Panc1 (cell line): Measurements from ENCODE around the gene RCOR1. TPM values are rescaled to one million over a fixed set of nuclear protein-coding genes. Genes with fewer than 3 reads are reported as not detected.

ENCODE experiments used
- ATAC-seq: fragments of 200-7000 bp; cut with Tn5 transposase; 2 replicates; pipeline ENCODE4 v1.9.1; 2020; ENCODE audit warnings: mild to moderate bottlenecking, moderate library complexity
- BruUV-seq: library from RNA; stranded (reverse); fragments of 400-500 nt; replicated peaks from 2 replicates; lab custom pipeline; 2021; lab: Mats Ljungman, UMichigan
- CTCF ChIA-PET: fragments of 300-600 bp; sonication (Branson Sonifier 250); formaldehyde crosslinking; loops from one replicate; lab custom pipeline; 2022; ENCODE audit warnings: antibody characterized with exemption; lab: Charles Lee
- POLR2A ChIA-PET: fragments of 300-600 bp; sonication (Branson Sonifier 250); formaldehyde crosslinking; loops from one replicate; lab custom pipeline; 2022; ENCODE audit warnings: antibody characterized with exemption; lab: Charles Lee
- DNase-seq: peaks from one replicate; pipeline ENCODE4 v3.0.0-alpha.2; 2010; ENCODE audit warnings: low read depth, low spot score
- H3K27ac ChIP-seq: 2 replicates; pipeline ENCODE4 v1.5.1; 2011; ENCODE audit warnings: mild to moderate bottlenecking, low read length, inconsistent platforms
- H3K27me3 ChIP-seq: fragments of 200-500 bp; sonication (Bioruptor generic); 2 replicates; pipeline ENCODE4 v1.6.0; 2014; ENCODE audit warnings: low read length, inconsistent platforms; ENCODE audit not compliant: control insufficient read depth, insufficient read depth
- H3K36me3 ChIP-seq: fragments of 200-500 bp; sonication (Bioruptor generic); 2 replicates; pipeline ENCODE4 v1.5.1; 2014; ENCODE audit warnings: inconsistent platforms, mild to moderate bottlenecking, low read length, moderate library complexity; ENCODE audit not compliant: control insufficient read depth, insufficient read depth
- H3K4me1 ChIP-seq: 2 replicates; pipeline ENCODE4 v1.5.1; 2011; ENCODE audit warnings: inconsistent platforms, mild to moderate bottlenecking, low read length, moderate library complexity; ENCODE audit not compliant: control insufficient read depth, insufficient read depth
- H3K4me3 ChIP-seq, 2 experiments: 2 replicates each; pipeline ENCODE4 v1.5.1; 2011 to 2012; ENCODE audit warnings: low read depth in 2 of 2, low read length in 2 of 2, mild to moderate bottlenecking in 2 of 2, inconsistent platforms in 1 of 2, moderate library complexity in 1 of 2
- H3K9me3 ChIP-seq: fragments of 200-500 bp; sonication (Bioruptor generic); 2 replicates; pipeline ENCODE4 v1.5.1; 2014; ENCODE audit warnings: low read depth, mild to moderate bottlenecking, inconsistent platforms, low read length, moderate library complexity; ENCODE audit not compliant: control insufficient read depth, insufficient read depth
- POLR2AphosphoS5 ChIP-seq: IDR thresholded peaks from 2 replicates; pipeline ENCODE4 v1.6.1; 2012; ENCODE audit warnings: mild to moderate bottlenecking, low read depth, low read length, moderate library complexity
- SIN3A ChIP-seq: IDR thresholded peaks from 2 replicates; pipeline ENCODE4 v1.6.1; 2012; ENCODE audit warnings: low read depth, mild to moderate bottlenecking, low read length, moderate library complexity, borderline replicate concordance; ENCODE audit not compliant: insufficient read depth
- TCF7L2 ChIP-seq: IDR thresholded peaks from 2 replicates; pipeline ENCODE4 v1.6.1; 2011; ENCODE audit warnings: mild to moderate bottlenecking, low read depth, low read length, inconsistent platforms
- in situ Hi-C: cut with HindIII; loops from 2 replicates; pipeline ENCODE4 v1.10.0; 2016; ENCODE audit warnings: low sequenced_read_pairs, low pct_unique_long_range_greater_than_20kb
- intact Hi-C: fragments of 100-400 bp; cut with micrococcal nuclease; formaldehyde crosslinking; loops from one replicate; pipeline ENCODE4 v1.10.0; 2022; ENCODE audit not compliant: unreplicated experiment
- total RNA-seq: library from RNA; stranded (reverse); gene quantifications from one replicate; pipeline ENCODE4 v1.2.1, GENCODE V29; 2021; ENCODE audit not compliant: unreplicated experiment
- TF ChIP-seq, protein P1 (sequence below), 2 experiments: IDR thresholded peaks; 2 replicates each; pipeline ENCODE4 v1.6.1; 2011 to 2012; ENCODE audit warnings: low read depth in 2 of 2, control low read depth in 1 of 2, low read length in 1 of 2, mild to moderate bottlenecking in 1 of 2, moderate library complexity in 1 of 2; ENCODE audit not compliant: insufficient read depth in 1 of 2
- TF ChIP-seq, protein P2 (sequence below): fragments of 450-650 bp; IDR thresholded peaks from 2 replicates; pipeline ENCODE4 v1.5.1; 2017; ENCODE audit warnings: mild to moderate bottlenecking

Gene RCOR1
- total RNA-seq, 1 experiment from 2014 or later: 27.1 TPM

DNA sequence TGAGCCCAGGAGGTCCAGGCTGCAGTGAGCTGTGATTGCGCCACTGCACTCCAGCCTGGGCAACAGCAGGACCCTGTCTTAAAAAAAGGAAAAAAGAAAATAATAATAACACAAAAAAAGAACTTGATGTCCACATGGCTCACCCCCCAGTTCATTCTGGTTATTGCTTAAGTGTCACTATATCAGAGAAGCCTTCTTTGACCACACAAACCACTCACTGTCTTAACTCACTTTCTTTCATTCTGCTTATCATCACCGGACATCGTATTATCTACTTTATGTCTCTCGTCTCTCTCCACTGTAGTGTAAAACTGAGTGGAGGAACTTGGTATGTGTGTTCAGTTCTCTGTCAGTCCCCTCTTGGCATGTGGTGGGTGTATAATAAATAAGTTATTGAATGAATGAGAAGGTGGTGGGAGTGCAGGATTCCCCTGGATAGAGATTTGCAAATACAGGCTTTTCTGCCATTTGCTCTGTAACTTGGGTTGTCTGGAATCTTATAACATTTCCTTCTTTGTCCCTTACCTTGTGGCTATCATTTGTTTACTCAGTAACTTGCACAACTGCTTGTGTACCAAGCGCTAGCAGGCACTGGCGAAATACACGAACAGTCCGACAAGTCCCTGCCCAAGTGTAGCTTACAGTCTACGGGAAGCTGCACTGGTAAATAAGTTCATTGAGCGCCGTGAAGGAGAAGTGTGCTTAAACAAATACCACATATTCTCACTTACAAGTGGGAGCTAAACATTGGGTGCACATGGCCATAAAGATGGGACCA, 98.2 kb downstream of the RCOR1 start:
- Histone ChIP-seq H3K4me1 (peaks cover 17% of the 10 kb centered on the region), H3K4me3 (no peak overlapping the region), H3K27ac (no peak overlapping the region), H3K27me3 (no peaks in the 10 kb centered on the region), H3K36me3 (no peaks in the 10 kb centered on the region), H3K9me3 (no peaks in the 10 kb centered on the region)
- in situ Hi-C loops: no loop called here
- TF ChIP-seq TCF7L2 (no peak), SIN3A (no peak), POLR2AphosphoS5 (no peak)
- TF ChIP-seq, protein P1, sequence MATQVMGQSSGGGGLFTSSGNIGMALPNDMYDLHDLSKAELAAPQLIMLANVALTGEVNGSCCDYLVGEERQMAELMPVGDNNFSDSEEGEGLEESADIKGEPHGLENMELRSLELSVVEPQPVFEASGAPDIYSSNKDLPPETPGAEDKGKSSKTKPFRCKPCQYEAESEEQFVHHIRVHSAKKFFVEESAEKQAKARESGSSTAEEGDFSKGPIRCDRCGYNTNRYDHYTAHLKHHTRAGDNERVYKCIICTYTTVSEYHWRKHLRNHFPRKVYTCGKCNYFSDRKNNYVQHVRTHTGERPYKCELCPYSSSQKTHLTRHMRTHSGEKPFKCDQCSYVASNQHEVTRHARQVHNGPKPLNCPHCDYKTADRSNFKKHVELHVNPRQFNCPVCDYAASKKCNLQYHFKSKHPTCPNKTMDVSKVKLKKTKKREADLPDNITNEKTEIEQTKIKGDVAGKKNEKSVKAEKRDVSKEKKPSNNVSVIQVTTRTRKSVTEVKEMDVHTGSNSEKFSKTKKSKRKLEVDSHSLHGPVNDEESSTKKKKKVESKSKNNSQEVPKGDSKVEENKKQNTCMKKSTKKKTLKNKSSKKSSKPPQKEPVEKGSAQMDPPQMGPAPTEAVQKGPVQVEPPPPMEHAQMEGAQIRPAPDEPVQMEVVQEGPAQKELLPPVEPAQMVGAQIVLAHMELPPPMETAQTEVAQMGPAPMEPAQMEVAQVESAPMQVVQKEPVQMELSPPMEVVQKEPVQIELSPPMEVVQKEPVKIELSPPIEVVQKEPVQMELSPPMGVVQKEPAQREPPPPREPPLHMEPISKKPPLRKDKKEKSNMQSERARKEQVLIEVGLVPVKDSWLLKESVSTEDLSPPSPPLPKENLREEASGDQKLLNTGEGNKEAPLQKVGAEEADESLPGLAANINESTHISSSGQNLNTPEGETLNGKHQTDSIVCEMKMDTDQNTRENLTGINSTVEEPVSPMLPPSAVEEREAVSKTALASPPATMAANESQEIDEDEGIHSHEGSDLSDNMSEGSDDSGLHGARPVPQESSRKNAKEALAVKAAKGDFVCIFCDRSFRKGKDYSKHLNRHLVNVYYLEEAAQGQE (IDR thresholded peaks at IDR 0.05; ENCODE audit: insufficient read depth in 1 of 2, low read depth in 2 of 2, low read length in 1 of 2): no peak
- TF ChIP-seq, protein P2, sequence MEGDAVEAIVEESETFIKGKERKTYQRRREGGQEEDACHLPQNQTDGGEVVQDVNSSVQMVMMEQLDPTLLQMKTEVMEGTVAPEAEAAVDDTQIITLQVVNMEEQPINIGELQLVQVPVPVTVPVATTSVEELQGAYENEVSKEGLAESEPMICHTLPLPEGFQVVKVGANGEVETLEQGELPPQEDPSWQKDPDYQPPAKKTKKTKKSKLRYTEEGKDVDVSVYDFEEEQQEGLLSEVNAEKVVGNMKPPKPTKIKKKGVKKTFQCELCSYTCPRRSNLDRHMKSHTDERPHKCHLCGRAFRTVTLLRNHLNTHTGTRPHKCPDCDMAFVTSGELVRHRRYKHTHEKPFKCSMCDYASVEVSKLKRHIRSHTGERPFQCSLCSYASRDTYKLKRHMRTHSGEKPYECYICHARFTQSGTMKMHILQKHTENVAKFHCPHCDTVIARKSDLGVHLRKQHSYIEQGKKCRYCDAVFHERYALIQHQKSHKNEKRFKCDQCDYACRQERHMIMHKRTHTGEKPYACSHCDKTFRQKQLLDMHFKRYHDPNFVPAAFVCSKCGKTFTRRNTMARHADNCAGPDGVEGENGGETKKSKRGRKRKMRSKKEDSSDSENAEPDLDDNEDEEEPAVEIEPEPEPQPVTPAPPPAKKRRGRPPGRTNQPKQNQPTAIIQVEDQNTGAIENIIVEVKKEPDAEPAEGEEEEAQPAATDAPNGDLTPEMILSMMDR: no peak
- intact Hi-C loops: no loop called here
- BruUV-seq: no TSS peak
- CTCF ChIA-PET: no interaction called here
- POLR2A ChIA-PET: no interaction called here
- DNase-seq (no peak), ATAC-seq (no peak)

DNA sequence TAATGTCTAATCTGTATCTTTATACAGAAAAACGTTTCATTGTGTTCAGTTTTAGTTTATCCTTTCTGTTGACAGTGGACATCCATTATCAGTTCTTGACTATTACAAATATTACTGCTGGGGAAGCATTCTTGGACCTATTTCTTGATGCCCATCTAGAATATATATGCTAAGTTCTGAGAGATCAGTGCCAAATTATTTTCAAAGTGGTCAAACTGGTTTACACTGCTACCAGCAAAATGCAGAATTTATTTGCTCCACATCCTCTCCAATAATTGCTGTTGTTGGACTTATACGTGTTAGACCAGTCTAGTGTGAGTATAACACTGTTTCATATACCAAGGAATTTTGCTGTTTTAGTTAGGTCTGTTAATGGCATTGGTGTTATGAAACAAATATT, 99.3 kb downstream of the RCOR1 start:
- in situ Hi-C loops: no loop called here
- no TSS peak for BruUV-seq
- ATAC-seq: no peak
- no peak for DNase-seq
- CTCF ChIA-PET: no interaction called here
- POLR2A ChIA-PET: no interaction called here
- no peaks in the 10 kb centered on the region for H3K36me3 ChIP-seq
- H3K9me3 ChIP-seq: no peaks in the 10 kb centered on the region
- H3K4me3 ChIP-seq: no peak overlapping the region
- H3K4me1 ChIP-seq: peaks cover 26% of the 10 kb centered on the region
- no peaks in the 10 kb centered on the region for H3K27me3 ChIP-seq
- intact Hi-C loops: no loop called here
- TF ChIP-seq SIN3A (no peak), POLR2AphosphoS5 (no peak), TCF7L2 (no peak)
- TF ChIP-seq, protein P1 (IDR thresholded peaks at IDR 0.05; ENCODE audit: insufficient read depth in 1 of 2, low read depth in 2 of 2, low read length in 1 of 2): no peak
- TF ChIP-seq, protein P2: no peak
- H3K27ac ChIP-seq: no peak overlapping the region
